OCI-LY7 (cell line): Measurements from ENCODE around the gene ZFAND2B. TPM values are rescaled to one million over a fixed set of nuclear protein-coding genes. Genes with fewer than 3 reads are reported as not detected.
A peak's percentile ranks its signal among the peaks of the same experiment; 100 is the strongest.

Source experiments
- BruUV-seq: library from RNA; stranded (reverse); fragments of 400-500 nt; replicated peaks from 2 replicates; lab custom pipeline; 2021; lab: Mats Ljungman, UMichigan
- CTCF ChIA-PET: fragments of 300-600 bp; sonication (Branson Sonifier 250); formaldehyde crosslinking; loops from one replicate; lab custom pipeline; 2022; ENCODE audit warnings: antibody characterized with exemption; ENCODE audit not compliant: unreplicated experiment; lab: Charles Lee
- POLR2A ChIA-PET: fragments of 300-600 bp; sonication (Branson Sonifier 250); formaldehyde crosslinking; loops from one replicate; lab custom pipeline; 2022; ENCODE audit warnings: antibody characterized with exemption; lab: Charles Lee
- DNase-seq: peaks from one replicate; pipeline ENCODE4 v3.0.0-alpha.2; 2015; ENCODE audit warnings: low spot score
- H2AFZ ChIP-seq: fragments of 200-600 bp; sonication (generic), shearing (Covaris generic); 2 replicates; pipeline ENCODE4 v1.6.1; 2014; ENCODE audit warnings: mild to moderate bottlenecking, antibody characterized with exemption, low read length, moderate library complexity
- H3K27ac ChIP-seq: fragments of 200-600 bp; sonication (generic); 2 replicates; pipeline ENCODE4 v1.5.1; 2014; ENCODE audit warnings: mixed run types, low read depth, mild to moderate bottlenecking, moderate library complexity, low read length, inconsistent platforms; ENCODE audit not compliant: poor library complexity, severe bottlenecking
- H3K36me3 ChIP-seq: fragments of 200-600 bp; sonication (generic); 2 replicates; pipeline ENCODE4 v1.6.1; 2014; ENCODE audit warnings: mild to moderate bottlenecking, antibody characterized with exemption, low read length, moderate library complexity, mixed read lengths; ENCODE audit not compliant: insufficient read depth
- H3K4me1 ChIP-seq: fragments of 200-600 bp; sonication (generic); 2 replicates; pipeline ENCODE4 v1.5.1; 2014; ENCODE audit warnings: mild to moderate bottlenecking, low read length; ENCODE audit not compliant: insufficient read depth, poor library complexity, severe bottlenecking
- H3K4me2 ChIP-seq: fragments of 200-600 bp; sonication (generic); 2 replicates; pipeline ENCODE4 v1.6.1; 2014; ENCODE audit warnings: mild to moderate bottlenecking, low read length
- H3K4me3 ChIP-seq: fragments of 200-600 bp; sonication (generic); 2 replicates; pipeline ENCODE4 v1.5.1; 2014; ENCODE audit warnings: mild to moderate bottlenecking, low read depth, low read length; ENCODE audit not compliant: poor library complexity, severe bottlenecking
- H3K79me2 ChIP-seq: fragments of 200-600 bp; sonication (generic); 2 replicates; pipeline ENCODE4 v1.6.1; 2016; ENCODE audit warnings: low read depth, mild to moderate bottlenecking, low read length, moderate library complexity, mixed read lengths; ENCODE audit not compliant: insufficient read depth
- H3K9me2 ChIP-seq: fragments of 200-600 bp; sonication (generic); 2 replicates; pipeline ENCODE4 v1.6.1; 2016; ENCODE audit warnings: mild to moderate bottlenecking, low read length, mixed read lengths; ENCODE audit not compliant: insufficient read depth
- H3K9me3 ChIP-seq: fragments of 200-600 bp; sonication (generic); 2 replicates; pipeline ENCODE4 v1.6.1; 2014; ENCODE audit warnings: mild to moderate bottlenecking, mixed run types, low read length, mixed read lengths
- H4K20me1 ChIP-seq: fragments of 200-600 bp; sonication (generic); 2 replicates; pipeline ENCODE4 v1.6.1; 2014; ENCODE audit warnings: mild to moderate bottlenecking, antibody characterized with exemption, low read length, moderate library complexity, mixed read lengths; ENCODE audit not compliant: insufficient read depth
- CTCF ChIP-seq: fragments of 200-600 bp; sonication (generic); conservative IDR thresholded peaks from 2 replicates; pipeline ENCODE4 v1.5.1; 2014; ENCODE audit warnings: mild to moderate bottlenecking, antibody characterized with exemption, low read length, moderate library complexity, mixed read lengths
- EZH2phosphoT487 ChIP-seq: fragments of 200-600 bp; sonication (generic); IDR thresholded peaks from 2 replicates; pipeline ENCODE4 v1.6.1; 2018; ENCODE audit warnings: low read depth, borderline replicate concordance, mild to moderate bottlenecking, mixed run types, antibody characterized with exemption, low read length, moderate library complexity, mixed read lengths
- intact Hi-C: fragments of 100-400 bp; cut with micrococcal nuclease; formaldehyde crosslinking; loops from one replicate; pipeline ENCODE4 v1.10.0; 2022; ENCODE audit not compliant: unreplicated experiment
- total RNA-seq, 2 experiments: library from RNA; depleted of rRNA in 1 of 2; stranded (reverse); fragments of >200 nt in 1 of 2; shearing (Covaris generic) in 1 of 2; gene quantifications; 2 replicates each; pipeline ENCODE4 v1.2.3, GENCODE V29; 2014 to 2022

The ZFAND2B gene
- total RNA-seq, 2 experiments from 2014 or later = 35.9 to 51.6 TPM

GRCh38 chr2:219176818-219177551 lies 29.6 kb upstream of the ZFAND2B start, which contains the start of gene CNPPD1:
Gene CNPPD1, minus strand, starts transcription at chr2:219176925. Its CDS starts 97 bp downstream, at chr2:219176828.
- H3K4me1 ChIP-seq = peaks cover 18% of the 10 kb centered on the region

GRCh38 chr2:219177552-219178376 lies 28.8 kb upstream of the ZFAND2B start, which contains the start of gene RETREG2:
Gene RETREG2, plus strand, starts transcription at chr2:219178275. Its CDS starts 78 bp downstream, at chr2:219178353.
- intact Hi-C loops = loop anchor here (1.0 to 5.0 kb wide), 8 partner anchors 29 to 365 kb away; partner anchors contain the start of genes ANKZF1, ATG9A, CHPF and DNAJB2
- no peaks in the 10 kb centered on the region for H3K9me2 ChIP-seq
- H3K9me3 ChIP-seq = no peaks in the 10 kb centered on the region
- H3K4me2 ChIP-seq = peak within 1 kb of the TSS; percentile 95
- H3K36me3 ChIP-seq = peaks cover 61% of the 10 kb centered on the region
- H3K27ac ChIP-seq = peak within 1 kb of the TSS; percentile 92
- peaks cover 26% of the 10 kb centered on the region; the same call in 1 of the 2 replicates for H3K79me2 ChIP-seq
- H3K4me3 ChIP-seq = peak within 1 kb of the TSS; percentile 88
- peaks cover 18% of the 10 kb centered on the region for H3K4me1 ChIP-seq
- ChIA-PET CTCF (interaction anchor here (1.5 kb wide), 1 partner anchor 31 kb away, joined by 3 read pairs; no protein-coding TSS in a partner anchor), POLR2A (interaction anchor here (0.7 to 3.3 kb wide), 5 partner anchors 29 to 364 kb away, joined by 4 to 23 read pairs (median 7); partner anchors contain the start of genes ANKZF1, ATG9A and ZFAND2B)
- TSS peak; percentile 78 for BruUV-seq
- H4K20me1 ChIP-seq = 0 out of 2 replicates have a peak, but pooled peaks cover 10% of the 10 kb centered on the region
- H2AFZ ChIP-seq = peak within 1 kb of the TSS; percentile 56
- peak; percentile 95 for DNase-seq
- peak; percentile 57 for TF ChIP-seq CTCF
- no peak for TF ChIP-seq EZH2phosphoT487

More at GRCh38 chr2:219176818-219177551, 29.6 kb upstream of the ZFAND2B start, which contains the start of gene CNPPD1:
- peaks cover 26% of the 10 kb centered on the region; the same call in 1 of the 2 replicates for H3K79me2 ChIP-seq
- intact Hi-C loops = loop anchor here (1.0 to 5.0 kb wide), 7 partner anchors 17 to 365 kb away; partner anchors contain the start of genes CHPF, DNAJB2, DNPEP and NHEJ1
- H4K20me1 ChIP-seq = 0 out of 2 replicates have a peak, but pooled peaks cover 10% of the 10 kb centered on the region
- peaks cover 61% of the 10 kb centered on the region for H3K36me3 ChIP-seq
- no peak for TF ChIP-seq EZH2phosphoT487
- no peak for TF ChIP-seq CTCF
- TSS peak; percentile 77 for BruUV-seq
- H3K4me2 ChIP-seq = peak within 1 kb of the TSS; percentile 92
- peak within 1 kb of the TSS; percentile 56 for H2AFZ ChIP-seq
- peak within 1 kb of the TSS; percentile 92 for H3K27ac ChIP-seq
- CTCF ChIA-PET = interaction anchor here (1.1 to 1.5 kb wide), 3 partner anchors 14 to 118 kb away, joined by 3 to 4 read pairs (median 4); no protein-coding TSS in a partner anchor
- H3K4me3 ChIP-seq = peak within 1 kb of the TSS; percentile 88
- no peaks in the 10 kb centered on the region for H3K9me2 ChIP-seq
- H3K9me3 ChIP-seq = no peaks in the 10 kb centered on the region
- peak; percentile 92 for DNase-seq
- POLR2A ChIA-PET = interaction anchor here (0.7 to 3.3 kb wide), 13 partner anchors 23 to 365 kb away, joined by 3 to 23 read pairs (median 5); partner anchors contain the start of genes ANKZF1, ATG9A, GLB1L and STK16
